Raji (cell line): ENCODE data around the gene KCND3.

Experiments used
- POLR2A ChIP-seq: IDR thresholded peaks from 2 replicates; pipeline ENCODE4 v1.6.1; 2011; ENCODE audit warnings: low read depth, low read length, control low read depth; ENCODE audit not compliant: insufficient read depth

KCND3 gene

DNA sequence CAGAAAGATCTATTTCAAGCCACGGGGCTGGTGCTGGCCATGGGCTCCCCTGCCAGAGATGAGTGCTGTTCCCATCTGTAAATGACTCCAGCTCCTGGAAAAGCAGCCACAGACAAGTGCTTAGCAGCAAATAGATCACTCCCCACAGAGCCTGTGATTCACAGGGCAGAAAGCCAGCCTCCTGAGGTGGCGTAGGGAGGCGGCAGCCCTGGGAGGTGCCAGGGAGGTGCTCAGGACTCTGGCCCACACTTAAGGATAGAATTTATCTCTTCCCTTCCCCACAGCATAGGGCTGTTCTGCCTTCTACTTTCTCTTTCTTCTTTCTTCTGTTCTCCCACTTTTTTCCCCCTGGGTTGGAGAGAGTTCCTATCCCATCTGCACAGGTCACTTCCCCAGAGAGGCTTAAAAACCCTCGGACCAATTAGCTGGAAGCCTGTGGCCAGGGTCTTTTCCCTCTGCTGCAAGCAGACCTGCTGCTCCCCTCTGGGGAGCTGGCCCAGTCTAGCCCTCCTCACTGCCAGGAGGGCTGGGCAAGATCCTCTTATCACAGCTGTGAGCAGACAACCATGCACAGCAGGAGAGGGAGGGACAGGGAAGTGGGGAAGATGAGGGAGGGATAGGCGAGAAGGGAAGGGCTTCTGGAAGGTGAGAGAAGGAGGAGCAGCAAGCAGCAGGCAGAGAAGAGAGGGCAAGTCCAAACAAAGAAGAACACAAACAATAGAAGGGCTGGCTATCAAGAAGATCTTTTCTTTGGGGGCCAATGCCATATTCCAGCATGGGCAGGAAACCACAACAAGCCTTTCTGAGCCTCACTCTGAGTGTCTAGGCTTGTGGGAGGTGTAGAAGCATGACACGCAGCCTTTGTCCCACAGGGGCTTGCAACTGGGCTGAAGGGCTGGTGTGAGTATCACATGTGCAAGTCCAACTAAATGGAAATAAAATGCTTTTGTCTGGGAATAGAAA is 41.0 kb downstream of the KCND3 start:
- no peak for TF ChIP-seq POLR2A

DNA sequence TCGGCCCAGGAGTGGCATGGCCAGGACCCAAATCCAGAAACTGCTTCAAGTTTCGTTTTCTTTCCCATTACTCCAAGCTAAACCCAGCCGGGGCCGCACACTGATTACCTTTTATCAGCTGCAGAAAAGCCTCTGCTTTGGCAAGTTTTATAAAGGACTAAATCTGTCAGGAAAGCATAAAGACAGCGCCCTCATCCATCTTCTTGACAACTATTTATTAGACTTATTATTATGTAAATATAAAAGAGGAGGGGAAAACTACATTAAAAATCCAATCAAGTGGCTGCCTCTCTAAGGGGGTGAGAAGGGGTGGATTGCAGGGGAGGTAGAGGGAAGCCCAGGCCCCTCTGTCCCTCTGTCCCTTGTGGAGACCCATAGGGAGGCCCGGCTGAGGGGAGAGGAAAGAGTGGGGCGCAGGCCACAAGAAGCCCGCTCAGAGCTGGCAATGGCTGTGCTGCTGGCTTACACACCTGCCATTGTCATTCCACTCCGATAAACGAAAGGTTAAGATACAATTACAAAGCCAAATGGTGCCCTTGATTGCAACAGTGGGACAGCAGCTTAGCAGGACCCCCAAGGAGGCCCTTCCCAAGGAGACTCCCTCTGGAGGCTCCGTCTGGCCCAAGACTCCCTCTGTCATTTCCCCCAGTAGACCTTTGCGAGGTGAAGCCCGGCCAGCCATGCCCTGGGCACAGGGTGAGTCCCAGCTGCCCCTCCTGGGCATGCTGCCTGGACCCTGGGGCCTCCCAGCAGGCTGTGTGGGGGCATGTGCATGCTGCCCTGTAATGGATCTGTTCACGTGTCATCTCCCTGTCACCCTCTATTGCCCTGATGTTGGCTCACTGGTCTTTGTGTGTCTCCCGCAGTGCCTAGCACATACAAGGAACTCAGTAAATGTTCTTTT is 45.4 kb downstream of the KCND3 start:
- TF ChIP-seq POLR2A, result no peak

DNA sequence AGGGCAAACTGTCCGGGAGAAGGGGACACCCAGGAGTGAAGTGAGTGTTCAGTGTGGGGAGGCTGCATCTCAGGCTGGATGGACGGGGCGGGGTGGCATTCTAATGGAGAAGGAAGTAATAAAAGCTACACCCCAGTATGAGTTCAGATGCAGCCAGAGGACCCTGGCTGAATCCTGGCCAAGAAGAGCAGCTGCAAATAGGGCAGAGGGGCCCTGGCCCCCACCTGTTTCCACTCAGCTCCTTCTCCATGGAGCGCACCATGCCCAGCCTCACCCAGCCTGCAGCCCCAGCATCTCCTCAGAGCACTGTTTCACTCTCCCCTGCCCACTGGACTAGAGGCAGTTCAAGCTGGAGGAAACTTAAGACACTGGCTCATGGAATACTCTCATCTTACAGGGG is 46.4 kb downstream of the KCND3 start:
- TF ChIP-seq POLR2A, result no peak

DNA sequence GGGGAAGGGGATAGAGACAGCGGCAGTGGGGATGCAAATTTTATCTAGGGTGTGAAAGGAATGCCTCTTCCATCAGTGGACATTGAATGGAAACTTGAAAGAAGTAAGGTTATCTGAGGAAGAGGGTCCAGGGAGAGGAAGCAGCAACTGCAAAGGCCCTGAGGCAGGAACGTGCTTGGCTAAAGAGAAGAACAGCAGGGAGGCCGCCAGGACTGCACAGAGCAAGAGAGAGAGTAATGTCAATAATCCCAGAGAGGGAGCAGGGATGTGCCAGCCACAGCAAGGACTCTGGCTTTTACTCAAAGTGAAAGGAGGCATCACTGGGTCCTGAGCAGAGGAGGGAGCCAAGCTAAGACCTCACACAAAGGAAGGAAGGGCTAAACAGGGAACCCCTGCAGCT is 50.9 kb downstream of the KCND3 start:
- no peak for TF ChIP-seq POLR2A

DNA sequence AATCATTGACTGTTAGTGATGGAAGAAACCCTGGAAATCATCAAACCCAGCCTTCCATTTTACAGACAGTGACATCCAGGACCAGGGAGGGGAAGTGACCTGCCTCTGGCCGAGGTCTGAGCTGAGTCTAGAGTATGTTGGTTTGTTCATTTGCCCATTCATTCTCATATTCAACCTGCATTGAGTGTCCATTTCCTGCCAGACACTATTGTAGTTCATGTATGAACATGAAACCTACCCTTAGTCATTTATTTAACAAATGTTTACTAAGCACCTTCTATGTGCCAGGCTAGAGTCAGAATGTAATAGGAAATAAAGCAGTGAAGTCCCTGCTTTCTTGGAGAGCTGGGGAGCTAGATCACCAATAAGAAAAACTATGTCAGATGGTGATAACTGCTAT is 51.3 kb downstream of the KCND3 start:
- no peak for TF ChIP-seq POLR2A

DNA sequence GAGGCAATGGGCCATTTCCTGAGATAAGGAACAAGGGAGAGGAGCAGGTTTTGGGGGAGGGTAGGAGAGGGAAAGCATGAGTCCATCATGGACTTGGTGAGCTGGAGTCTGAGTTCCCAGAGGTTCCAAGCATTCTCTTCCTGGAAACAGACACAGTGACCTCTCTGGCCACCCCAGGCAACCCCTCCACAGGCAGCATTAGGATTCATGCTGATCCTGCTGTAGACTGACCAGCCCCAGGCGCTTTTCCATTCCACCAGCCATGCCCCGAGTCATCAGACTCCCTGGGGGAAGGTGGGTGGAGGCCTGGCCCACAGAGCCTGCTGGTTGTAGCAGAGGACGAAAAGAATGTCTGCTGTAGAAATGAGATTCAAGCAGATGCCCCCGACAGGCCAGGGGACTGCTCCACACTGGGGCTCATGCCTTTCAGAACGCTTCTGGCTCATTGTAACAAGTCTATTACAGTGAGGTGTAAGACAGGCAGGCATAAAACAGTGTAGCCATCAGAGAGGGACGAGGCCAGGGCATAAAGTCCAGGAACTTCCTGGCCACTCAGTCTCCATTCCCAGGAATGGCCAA is 52.2 kb downstream of the KCND3 start:
- no peak for TF ChIP-seq POLR2A

DNA sequence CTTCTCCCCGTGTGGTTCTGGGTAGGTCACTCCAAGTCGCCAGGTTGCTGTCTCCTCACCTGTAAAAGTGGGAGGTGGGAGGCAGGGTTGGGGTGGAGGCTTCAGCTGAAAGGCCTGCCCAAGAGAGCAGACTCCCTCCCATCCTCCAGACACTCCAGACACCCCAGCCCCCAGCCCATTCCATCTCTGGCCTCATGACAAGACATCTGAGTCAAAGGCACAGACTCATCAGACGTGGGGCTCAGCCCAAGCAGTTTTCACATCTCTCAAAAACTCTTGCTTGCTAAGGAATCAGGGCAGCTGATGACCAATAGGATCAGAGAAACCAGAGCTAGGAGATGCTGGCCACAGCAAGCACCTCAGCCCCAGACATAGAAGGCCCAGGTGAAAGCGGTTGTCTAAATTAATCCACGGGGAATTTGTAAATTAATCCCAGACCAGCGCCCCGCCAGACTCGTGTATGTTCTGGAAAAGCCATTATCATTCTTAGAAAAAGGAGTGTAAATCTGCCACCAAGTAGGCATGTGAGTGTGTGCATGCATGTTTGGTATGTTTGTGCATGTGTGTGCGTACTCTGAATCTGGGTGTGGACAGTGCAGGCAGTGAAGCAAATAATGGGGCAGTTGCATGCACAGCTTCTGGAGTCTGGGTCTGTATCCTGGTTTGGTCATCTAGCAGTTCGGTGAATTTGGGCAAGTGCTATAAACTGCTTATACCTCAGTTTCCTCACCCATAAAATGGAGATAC is 55.2 kb downstream of the KCND3 start:
- no peak for TF ChIP-seq POLR2A

DNA sequence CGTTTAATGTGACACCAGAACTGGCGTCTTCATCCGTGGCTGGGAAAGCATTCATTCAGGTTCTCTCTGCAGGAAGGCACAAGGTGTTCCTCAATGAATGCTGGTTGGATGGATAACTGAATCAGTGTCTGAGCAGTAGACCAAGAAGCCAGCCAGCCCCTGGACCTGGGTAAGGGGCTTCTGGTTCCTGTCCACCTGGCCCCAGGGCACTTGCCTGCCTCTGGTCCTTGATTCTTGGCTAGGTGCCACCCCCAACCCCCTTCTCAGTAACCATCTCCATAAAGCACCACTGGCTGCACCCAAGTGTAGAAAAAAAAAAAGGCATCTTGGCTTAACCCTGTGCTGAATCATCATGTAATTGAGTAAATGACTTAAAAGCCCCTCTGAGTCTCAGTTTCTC is 59.1 kb downstream of the KCND3 start:
- TF ChIP-seq POLR2A, result no peak

DNA sequence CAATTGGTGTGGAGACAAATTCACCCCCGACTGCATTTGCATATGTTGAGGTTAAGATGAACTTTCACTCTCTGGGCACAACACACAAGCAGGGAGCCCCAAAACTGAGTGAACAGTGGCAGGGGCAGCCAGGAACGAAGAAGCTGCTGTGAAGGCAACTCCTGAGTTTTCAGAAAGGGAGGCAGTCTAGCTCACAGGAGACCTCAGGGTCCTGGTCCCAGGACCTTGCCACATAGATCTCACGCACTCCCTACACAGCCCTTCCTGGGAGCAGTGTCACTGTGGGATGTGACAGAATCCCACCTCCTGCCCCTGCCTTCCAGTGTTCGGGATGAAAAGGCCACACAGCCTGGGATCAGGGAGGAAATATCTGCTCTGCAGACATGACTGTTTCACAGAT is 60.9 kb downstream of the KCND3 start:
- no peak for TF ChIP-seq POLR2A

DNA sequence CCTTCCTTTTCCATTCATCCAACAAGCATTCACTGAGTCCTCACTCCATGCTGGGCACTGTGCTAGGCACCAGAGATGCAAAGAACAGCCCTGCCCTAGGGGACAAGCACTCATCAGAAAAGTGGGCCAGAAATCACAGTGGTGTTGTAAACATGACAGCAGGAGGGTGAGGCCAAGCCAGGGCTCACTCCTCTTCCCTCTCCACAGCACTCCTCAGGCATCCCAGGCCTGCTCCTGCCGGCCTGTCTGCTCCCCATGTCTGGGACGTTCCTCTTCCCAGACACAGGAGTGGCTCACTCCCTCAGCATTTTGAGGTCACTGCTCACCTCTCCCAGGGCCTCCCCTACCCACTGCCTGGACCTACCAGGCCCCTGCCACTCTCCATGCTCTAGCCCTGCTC is 61.8 kb downstream of the KCND3 start:
- no peak for TF ChIP-seq POLR2A

DNA sequence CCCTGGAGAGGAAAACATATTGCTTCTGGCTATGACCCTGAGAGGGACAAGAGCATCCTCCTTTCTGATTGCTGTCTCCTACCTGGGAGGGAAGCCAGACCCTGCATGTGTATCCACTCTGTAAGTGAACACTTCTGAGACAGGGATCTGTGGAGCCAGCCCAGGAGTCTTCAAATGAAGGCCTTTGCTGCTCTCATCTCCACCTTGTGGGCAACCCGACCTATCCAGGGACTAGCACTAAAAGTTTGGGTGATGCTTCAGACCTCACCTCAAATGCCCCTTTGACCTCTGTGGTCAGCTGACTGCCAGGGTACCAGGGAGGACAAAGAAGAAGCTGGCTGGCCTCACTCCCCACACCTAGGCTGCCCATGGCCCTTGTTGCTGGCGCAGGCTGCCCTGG is 64.7 kb downstream of the KCND3 start:
- no peak for TF ChIP-seq POLR2A

DNA sequence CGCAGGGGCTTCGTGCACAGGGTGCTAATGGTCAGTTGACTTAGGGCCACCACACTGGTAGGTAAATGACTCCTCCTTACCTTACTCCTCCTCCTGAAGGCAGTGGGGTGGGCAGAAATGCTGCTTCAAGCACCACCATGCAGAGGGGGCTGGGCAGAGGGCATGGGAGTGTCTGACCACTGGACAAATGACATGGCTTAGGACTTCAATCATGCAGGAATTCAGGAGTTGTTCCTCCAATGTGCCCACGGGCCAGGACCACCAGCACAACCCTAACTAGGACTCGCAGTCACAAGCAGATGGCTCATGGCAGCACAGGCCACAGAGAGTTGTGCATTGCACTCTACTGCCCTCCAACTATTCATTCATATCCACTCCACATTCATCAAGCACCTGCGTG is 65.7 kb downstream of the KCND3 start:
- TF ChIP-seq POLR2A, result no peak

DNA sequence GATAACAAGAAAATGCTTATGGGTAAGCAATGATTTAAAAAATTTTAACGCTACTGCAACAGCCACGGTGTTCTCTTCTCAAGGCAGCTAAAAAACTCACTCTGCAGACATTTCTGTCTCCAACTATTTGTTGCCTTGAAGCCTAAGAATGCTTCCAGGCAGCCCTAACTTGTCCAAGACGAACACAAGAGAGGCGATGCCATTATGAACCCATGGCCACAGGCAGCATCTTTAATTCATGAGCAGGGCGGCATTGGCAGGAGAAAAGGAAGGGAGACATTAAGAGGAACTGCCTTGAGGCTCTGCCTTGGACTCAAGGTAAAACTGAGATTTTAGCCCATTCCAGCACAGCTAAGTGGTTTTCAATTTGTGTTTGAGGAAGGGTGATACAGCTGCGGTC is 67.5 kb downstream of the KCND3 start:
- TF ChIP-seq POLR2A, result no peak

DNA sequence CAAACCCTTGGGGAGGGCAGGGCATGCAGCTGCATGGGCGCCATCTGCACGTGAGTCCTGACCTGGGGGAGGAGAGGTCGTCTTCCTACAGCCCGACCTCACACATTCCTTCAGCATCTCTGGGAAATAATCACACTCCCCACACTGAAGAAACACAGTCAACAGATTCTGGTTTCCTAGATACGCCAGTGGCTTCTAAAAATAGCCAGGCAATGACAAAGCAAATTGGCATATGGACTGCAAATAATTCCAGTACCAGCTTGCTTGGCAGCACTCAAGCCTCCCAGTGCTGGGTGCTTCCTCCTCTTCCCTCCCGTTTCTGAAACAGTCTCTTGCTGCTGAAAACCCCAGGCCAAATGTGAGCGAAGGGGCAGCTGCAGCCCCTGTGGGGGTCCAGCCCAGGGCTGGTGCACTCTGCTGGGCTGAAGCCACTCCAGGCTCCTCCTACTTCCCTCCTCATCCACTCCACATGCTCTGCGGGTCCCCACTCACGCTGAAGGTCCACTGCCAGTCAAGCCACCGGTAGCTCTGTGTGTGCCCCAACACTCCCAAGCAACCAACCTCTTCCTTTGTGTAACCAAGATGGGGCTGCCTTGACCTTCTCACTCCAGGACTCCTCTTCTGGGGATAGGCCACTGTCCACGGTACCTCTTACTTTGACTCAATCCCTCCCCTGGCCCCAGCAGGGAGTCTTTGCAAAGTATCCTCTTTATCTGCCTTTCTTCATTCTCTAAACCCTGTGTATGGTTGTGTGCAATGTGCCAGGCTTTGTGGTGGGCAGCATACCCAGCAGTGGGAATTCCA is 69.0 kb downstream of the KCND3 start:
- no peak for TF ChIP-seq POLR2A
